Kidney (tissue), 14 donors: ENCODE measurements around the gene SPIRE1. TPM values are rescaled to one million over a fixed set of nuclear protein-coding genes. Genes with fewer than 3 reads are reported as not detected.

Source experiments
- DNase-seq, 5 donors: peaks; one replicate each; pipeline ENCODE4 v3.0.0-alpha.2; 2013 to 2020
- FAIRE-seq: peaks from 2 replicates; lab custom pipeline; 2012; peaks lifted over from hg19 to GRCh38; lab: Jason Lieb, UNC
- H3K27ac ChIP-seq, 2 donors: one replicate each; pipeline ENCODE4 v1.7.0; 2013; ENCODE audit warnings: low read depth in 2 of 2, low read length in 2 of 2, inconsistent platforms in 1 of 2
- H3K27me3 ChIP-seq: one replicate; pipeline ENCODE4 v1.7.1; 2013; ENCODE audit warnings: low read length, inconsistent platforms; ENCODE audit not compliant: control insufficient read depth, insufficient read depth
- H3K36me3 ChIP-seq, 3 donors: one replicate each; pipeline versions ENCODE4 v1.7.0 to v1.7.1; 2013; ENCODE audit warnings: low read length in 3 of 3, control low read depth in 1 of 3, inconsistent platforms in 1 of 3; ENCODE audit not compliant: insufficient read depth in 3 of 3, control insufficient read depth in 2 of 3
- H3K4me1 ChIP-seq, 3 donors: one replicate each; pipeline versions ENCODE4 v1.7.0 to v1.7.1; 2013; ENCODE audit warnings: low read length in 3 of 3, inconsistent platforms in 1 of 3, low read depth in 1 of 3; ENCODE audit not compliant: control insufficient read depth in 2 of 3, insufficient read depth in 2 of 3
- H3K4me3 ChIP-seq, 3 donors: one replicate each; pipeline versions ENCODE4 v1.7.0 to v1.8.1; 2013; ENCODE audit warnings: low read length in 3 of 3, control low read depth in 1 of 3, inconsistent platforms in 1 of 3
- H3K9ac ChIP-seq, 3 donors: one replicate each; pipeline versions ENCODE4 v1.7.0 to v1.7.1; 2013; ENCODE audit warnings: low read length in 3 of 3, control low read depth in 1 of 3, inconsistent platforms in 1 of 3
- H3K9me3 ChIP-seq, 3 donors: one replicate each; pipeline versions ENCODE4 v1.7.0 to v1.7.1; 2013; ENCODE audit warnings: low read length in 3 of 3, control low read depth in 1 of 3, inconsistent platforms in 1 of 3; ENCODE audit not compliant: control insufficient read depth in 2 of 3, insufficient read depth in 1 of 3
- CTCF ChIP-seq: IDR thresholded peaks from 3 replicates; pipeline ENCODE4 v1.5.1; 2012; ENCODE audit warnings: mild to moderate bottlenecking, moderate library complexity, borderline replicate concordance; ENCODE audit not compliant: insufficient read depth; ENCODE audit errors: extremely low read depth
- intact Hi-C: fragments of 100-400 bp; cut with DNase I; formaldehyde crosslinking; loops from one replicate; pipeline ENCODE4 v1.11.1; 2022
- polyA plus RNA-seq: library from polyadenylated mRNA; stranded (reverse); fragments of 350-450 nt; fragmentation: Illumina TruSeq; extraction: RNeasy Lipid Tissue Mini Kit (QIAGEN cat#74804); gene quantifications from one replicate; pipeline ENCODE4 v1.2.3, GENCODE V29; 2014; ENCODE audit warnings: low read depth, low replicate concordance; ENCODE audit not compliant: insufficient read depth
- total RNA-seq: library from RNA; stranded (reverse); fragmentation: NEBNext Ultra II Directional; extraction: Animal tissue kit (Norgen Biotek cat#: 25700); gene quantifications from one replicate; pipeline ENCODE4 v1.2.1, GENCODE V29; 2021
- donor health status: control.
- donor health status: control.
- donor health status: control.
- donor health status: control.
- donor health status: control.
- donor health status: DM: yes; HTN: yes; CAD: no.
- donor health status: Normal renal cell carcinoma (clear cell type).

The SPIRE1 gene
- total and polyA plus RNA-seq, 2 donors from 2014 or later: 12.3 to 35.1 TPM

- Histone ChIP-seq H3K27me3 (no peaks in the 10 kb centered on the region), H3K4me3 (no peak overlapping the region), H3K27ac (no peak overlapping the region), H3K9ac (no peak overlapping the region), H3K9me3 (no peaks in the 10 kb centered on the region), H3K4me1 (no peaks in the 10 kb centered on the region), H3K36me3 (no peaks in the 10 kb centered on the region)
- FAIRE-seq: no peak
- no peak for TF ChIP-seq CTCF
- intact Hi-C loops: no loop called here
- DNase-seq: no peak
Observed at GRCh38 chr18:12398625-12399024, 259.3 kb downstream of the SPIRE1 start.

DNA sequence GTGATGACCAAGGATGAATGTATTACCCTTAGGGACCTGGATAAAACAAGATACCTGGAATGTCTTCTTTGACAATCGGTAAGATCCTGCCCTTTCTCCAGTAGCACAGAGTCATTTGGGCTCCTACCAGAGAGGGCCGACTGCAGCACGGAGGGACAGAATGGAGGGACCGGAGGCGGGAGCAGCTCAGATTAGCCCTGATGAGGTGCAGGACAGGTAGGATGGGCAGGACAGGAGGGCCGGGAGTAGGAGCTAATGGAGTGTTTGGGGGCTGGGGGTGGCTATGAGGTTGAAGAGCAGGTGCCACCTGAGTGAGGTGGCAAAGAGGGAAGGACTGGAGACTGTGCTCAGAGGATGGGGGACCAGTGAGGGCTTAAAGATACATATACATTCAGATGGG, 260.1 kb downstream of the SPIRE1 start:
- H3K4me3 ChIP-seq: no peak overlapping the region
- TF ChIP-seq CTCF: no peak
- FAIRE-seq: no peak
- no peak for DNase-seq
- no peak overlapping the region for H3K27ac ChIP-seq
- intact Hi-C loops: no loop called here
- H3K4me1 ChIP-seq: no peaks in the 10 kb centered on the region
- no peaks in the 10 kb centered on the region for H3K36me3 ChIP-seq
- H3K9ac ChIP-seq: no peak overlapping the region
- H3K27me3 ChIP-seq: no peaks in the 10 kb centered on the region
- H3K9me3 ChIP-seq: no peaks in the 10 kb centered on the region

- H3K4me1 ChIP-seq: no peaks in the 10 kb centered on the region
- no peak for TF ChIP-seq CTCF
- FAIRE-seq: no peak
- H3K36me3 ChIP-seq: no peaks in the 10 kb centered on the region
- H3K27ac ChIP-seq: no peak overlapping the region
- no peak overlapping the region for H3K4me3 ChIP-seq
- H3K9me3 ChIP-seq: no peaks in the 10 kb centered on the region
- intact Hi-C loops: no loop called here
- H3K27me3 ChIP-seq: no peaks in the 10 kb centered on the region
- DNase-seq: no peak
- H3K9ac ChIP-seq: no peak overlapping the region
Observed at GRCh38 chr18:12397254-12397653, 260.7 kb downstream of the SPIRE1 start.

Other genes starting within 250 kb of the SPIRE1 start
- 5.3 TPM for gene CEP76, start 44.6 kb upstream of the SPIRE1 start, total RNA-seq
- 2.0 TPM for gene CEP76, start 44.6 kb upstream of the SPIRE1 start, polyA plus RNA-seq
- 66.2 TPM for gene PSMG2, start 44.9 kb upstream of the SPIRE1 start, total RNA-seq
- 108 TPM for gene PSMG2, start 44.9 kb upstream of the SPIRE1 start, polyA plus RNA-seq
- 45.8 TPM for gene PTPN2, start 226.1 kb upstream of the SPIRE1 start, total RNA-seq
- gene PTPN2, start 226.1 kb upstream of the SPIRE1 start, polyA plus RNA-seq: 23.4 TPM